Colon (tissue), 2 donors: Measurements from ENCODE around the gene CST7.
"Not testable (repeated sequence)": the region's sequence is repeated elsewhere in the genome, so short reads cannot be mapped to it uniquely, and the experiment has no call there.

Experiments used
- FAIRE-seq: peaks from 2 replicates; lab custom pipeline; 2012; peaks lifted over from hg19 to GRCh38; lab: Jason Lieb, UNC
- donor health status: control.
- donor health status: control.

The CST7 gene

GRCh38 chr20:24948939-24949679, at the start of gene CST7:
Gene CST7, plus strand, starts transcription at chr20:24949269. Its CDS starts 237 bp downstream, at chr20:24949506.
- no peak for FAIRE-seq

GRCh38 chr20:24906806-24907205, 42.3 kb upstream of the CST7 start:
- no peak for FAIRE-seq

- FAIRE-seq = no peak
Observed at GRCh38 chr20:24908642-24909041, 40.4 kb upstream of the CST7 start.

- FAIRE-seq = no peak
Observed at GRCh38 chr20:24909086-24909780, 39.8 kb upstream of the CST7 start.

- no peak for FAIRE-seq
Observed at GRCh38 chr20:24909861-24910260, 39.2 kb upstream of the CST7 start.

- no peak for FAIRE-seq
Observed at GRCh38 chr20:24910461-24910860, 38.6 kb upstream of the CST7 start.

- no peak for FAIRE-seq
Observed at GRCh38 chr20:24911461-24911860, 37.6 kb upstream of the CST7 start.

- FAIRE-seq = no peak
Observed at GRCh38 chr20:24912397-24913075, 36.5 kb upstream of the CST7 start.

GRCh38 chr20:24913076-24913628, 35.9 kb upstream of the CST7 start:
- no peak for FAIRE-seq

- FAIRE-seq = no peak
Observed at GRCh38 chr20:24914388-24915241, 34.5 kb upstream of the CST7 start.

GRCh38 chr20:24915440-24915839, 33.6 kb upstream of the CST7 start:
- FAIRE-seq = no peak

- no peak for FAIRE-seq
Observed at GRCh38 chr20:24915892-24916291, 33.2 kb upstream of the CST7 start.

- no peak for FAIRE-seq
Observed at GRCh38 chr20:24916412-24916811, 32.7 kb upstream of the CST7 start.

- FAIRE-seq = no peak
Observed at GRCh38 chr20:24917056-24917455, 32.0 kb upstream of the CST7 start.

- no peak for FAIRE-seq
Observed at GRCh38 chr20:24917797-24918578, 31.1 kb upstream of the CST7 start.

GRCh38 chr20:24918579-24919566, 30.2 kb upstream of the CST7 start:
- FAIRE-seq = no peak

GRCh38 chr20:24919665-24920064, 29.4 kb upstream of the CST7 start:
- FAIRE-seq = not testable (repeated sequence)

- not testable (repeated sequence) for FAIRE-seq
Observed at GRCh38 chr20:24920706-24921105, 28.4 kb upstream of the CST7 start.

- FAIRE-seq = not testable (repeated sequence)
Observed at GRCh38 chr20:24929259-24929658, 19.8 kb upstream of the CST7 start.
